ENCODE measurements around the gene ACVR1B.

The ACVR1B gene

GRCh38 chr12:51925346-51926063, 26.0 kb upstream of the ACVR1B start:
- peaks cover 43% of the 10 kb centered on the region for H3K4me1 ChIP-seq
- H4K20me1 ChIP-seq, result no peaks in the 10 kb centered on the region
- H3K27me3 ChIP-seq, result no peaks in the 10 kb centered on the region
- peak overlapping the region; percentile 21 for H3K4me2 ChIP-seq
- H3K9me3 ChIP-seq, result no peaks in the 10 kb centered on the region
- H3K36me3 ChIP-seq, result no peaks in the 10 kb centered on the region
- 0 out of 2 replicates have a peak overlapping the region, but pooled peaks have one; percentile 4 for H3K27ac ChIP-seq
- no peak for TF ChIP-seq Cebpa-rat (IDR thresholded peaks at IDR 0.05)
- H3K4me3 ChIP-seq, result no peak overlapping the region
- no peak overlapping the region for H3K9ac ChIP-seq

DNA sequence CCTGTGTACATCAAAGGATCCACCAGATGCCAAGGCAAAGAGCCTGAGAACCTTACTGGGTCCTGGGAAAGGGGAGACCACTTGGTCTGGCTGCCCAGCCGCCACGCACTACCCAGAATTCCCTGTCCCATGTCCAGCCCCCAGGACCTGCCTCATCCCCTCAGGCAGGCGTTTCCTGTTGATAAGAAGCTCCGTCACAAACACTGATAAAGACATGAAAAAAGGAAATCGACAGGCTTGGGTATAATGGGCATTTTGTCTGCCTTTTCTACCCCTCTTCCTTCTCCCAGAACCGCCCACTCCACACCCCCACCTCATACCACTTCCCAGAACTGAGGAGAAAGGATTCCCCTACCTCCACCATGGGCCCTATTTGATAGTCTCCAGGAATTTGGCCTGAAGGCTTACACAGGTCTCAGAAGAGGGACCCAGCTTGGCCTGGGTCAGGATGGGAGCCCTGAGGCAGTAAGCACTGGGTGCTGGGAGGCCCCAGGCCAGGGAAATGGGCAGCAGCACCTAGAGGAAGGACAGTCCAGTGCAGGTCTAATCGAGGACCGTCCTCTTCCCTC, 25.4 kb upstream of the ACVR1B start:
- 0 out of 2 replicates have a peak overlapping the region, but pooled peaks have one; percentile 4 for H3K27ac ChIP-seq
- no peak for TF ChIP-seq Cebpa-rat (IDR thresholded peaks at IDR 0.05)
- H3K4me2 ChIP-seq, result peak overlapping the region; percentile 21
- no peak overlapping the region for H3K9ac ChIP-seq
- no peak overlapping the region for H3K4me3 ChIP-seq
- H3K27me3 ChIP-seq, result no peaks in the 10 kb centered on the region
- no peaks in the 10 kb centered on the region for H4K20me1 ChIP-seq
- H3K36me3 ChIP-seq, result no peaks in the 10 kb centered on the region
- H3K4me1 ChIP-seq, result peaks cover 43% of the 10 kb centered on the region
- no peaks in the 10 kb centered on the region for H3K9me3 ChIP-seq

GRCh38 chr12:51926718-51927117, 24.8 kb upstream of the ACVR1B start:
- H3K9ac ChIP-seq, result no peak overlapping the region
- H3K4me1 ChIP-seq, result peaks cover 43% of the 10 kb centered on the region
- no peak for TF ChIP-seq Cebpa-rat (IDR thresholded peaks at IDR 0.05)
- H3K27ac ChIP-seq, result no peak overlapping the region
- H4K20me1 ChIP-seq, result no peaks in the 10 kb centered on the region
- H3K4me3 ChIP-seq, result no peak overlapping the region
- no peaks in the 10 kb centered on the region for H3K36me3 ChIP-seq
- H3K4me2 ChIP-seq, result no peak overlapping the region
- no peaks in the 10 kb centered on the region for H3K9me3 ChIP-seq
- no peaks in the 10 kb centered on the region for H3K27me3 ChIP-seq

DNA sequence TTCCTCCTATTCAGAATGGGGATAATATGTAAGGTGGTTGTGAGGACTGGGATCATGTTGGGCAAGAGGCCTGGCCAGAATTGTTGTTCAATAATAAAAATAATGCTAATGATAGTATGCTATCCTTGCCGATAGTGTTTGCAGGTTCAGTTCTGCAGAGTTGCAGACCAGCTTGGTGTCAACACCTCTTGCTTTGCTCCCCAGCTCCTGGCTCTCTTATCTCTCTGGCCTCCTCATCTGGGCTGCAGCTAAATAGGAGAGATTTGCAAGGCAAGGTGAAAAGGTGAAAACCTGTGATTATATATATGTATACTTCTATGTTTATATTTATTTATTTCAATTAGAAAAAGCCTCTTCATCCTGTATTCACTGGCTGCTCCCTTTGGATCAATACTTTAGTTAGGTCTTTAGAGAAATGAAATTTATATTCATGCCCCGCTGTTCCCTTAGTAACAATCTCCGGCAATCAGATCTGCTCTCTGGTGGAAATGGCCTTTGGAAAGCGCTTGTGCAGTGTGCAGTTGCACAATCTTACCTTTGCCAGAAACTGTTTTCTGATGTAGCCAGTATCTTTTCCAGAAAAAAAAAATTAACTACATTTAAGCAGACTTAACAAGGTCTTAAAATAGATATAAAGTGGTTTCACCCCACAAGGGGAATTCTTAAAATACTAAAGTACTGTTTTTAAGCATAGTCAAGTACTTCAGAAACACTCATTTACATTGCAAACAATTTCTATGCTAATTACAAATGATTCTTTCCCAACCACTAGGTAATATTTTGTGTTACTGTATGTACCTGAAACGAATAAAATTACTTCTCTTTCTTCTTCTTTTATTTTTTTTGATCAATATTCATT, 19.1 kb upstream of the ACVR1B start:
- no peaks in the 10 kb centered on the region for H3K4me1 ChIP-seq
- H3K9ac ChIP-seq, result no peak overlapping the region
- H3K36me3 ChIP-seq, result no peaks in the 10 kb centered on the region
- H3K4me2 ChIP-seq, result no peak overlapping the region
- no peaks in the 10 kb centered on the region for H4K20me1 ChIP-seq
- no peak overlapping the region for H3K27ac ChIP-seq
- H3K4me3 ChIP-seq, result no peak overlapping the region
- no peaks in the 10 kb centered on the region for H3K9me3 ChIP-seq
- TF ChIP-seq Cebpa-rat (IDR thresholded peaks at IDR 0.05), result no peak
- no peaks in the 10 kb centered on the region for H3K27me3 ChIP-seq

GRCh38 chr12:51934080-51934479, 17.4 kb upstream of the ACVR1B start:
- no peaks in the 10 kb centered on the region for H3K27me3 ChIP-seq

GRCh38 chr12:51937926-51938325, 13.6 kb upstream of the ACVR1B start:
- no peak overlapping the region for H3K9ac ChIP-seq
- TF ChIP-seq Cebpa-rat (IDR thresholded peaks at IDR 0.05), result no peak
- no peak overlapping the region for H3K27ac ChIP-seq
- H3K27me3 ChIP-seq, result no peaks in the 10 kb centered on the region
- H3K4me2 ChIP-seq, result no peak overlapping the region
- H4K20me1 ChIP-seq, result no peaks in the 10 kb centered on the region
- peaks cover 33% of the 10 kb centered on the region for H3K4me1 ChIP-seq
- H3K36me3 ChIP-seq, result no peaks in the 10 kb centered on the region
- H3K9me3 ChIP-seq, result no peaks in the 10 kb centered on the region
- H3K4me3 ChIP-seq, result no peak overlapping the region

More at GRCh38 chr12:51934080-51934479, 17.4 kb upstream of the ACVR1B start:
- Histone ChIP-seq H3K4me1 (no peaks in the 10 kb centered on the region), H3K4me3 (no peak overlapping the region), H3K9ac (no peak overlapping the region), H4K20me1 (no peaks in the 10 kb centered on the region), H3K9me3 (no peaks in the 10 kb centered on the region), H3K4me2 (no peak overlapping the region), H3K27ac (no peak overlapping the region), H3K36me3 (no peaks in the 10 kb centered on the region)
- no peak for TF ChIP-seq Cebpa-rat (IDR thresholded peaks at IDR 0.05)

DNA sequence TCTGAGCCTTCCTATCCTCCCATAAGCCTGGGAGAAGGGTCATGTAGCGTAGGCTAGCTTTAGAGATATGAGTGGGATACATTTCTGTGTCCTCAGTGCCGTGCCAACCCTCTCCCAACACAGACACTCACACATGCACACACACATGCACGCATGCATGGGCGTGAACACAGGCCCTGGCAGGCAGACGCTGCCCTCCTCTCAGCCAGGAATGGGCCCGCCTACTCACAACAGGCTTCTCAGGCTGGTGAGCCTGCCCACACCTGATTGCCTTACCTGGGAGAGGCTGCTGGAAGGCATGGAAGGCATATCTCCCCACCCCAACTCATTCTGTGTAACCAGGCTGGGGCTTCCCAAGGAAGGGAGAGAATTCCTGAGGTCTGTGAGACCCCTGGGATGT, 12.8 kb upstream of the ACVR1B start:
- no peak overlapping the region for H3K27ac ChIP-seq
- peaks cover under 1% of the 10 kb centered on the region; the same call in 1 of the 2 replicates for H3K9me3 ChIP-seq
- TF ChIP-seq Cebpa-rat (IDR thresholded peaks at IDR 0.05), result no peak
- peaks cover 36% of the 10 kb centered on the region for H3K4me1 ChIP-seq
- H4K20me1 ChIP-seq, result no peaks in the 10 kb centered on the region
- H3K27me3 ChIP-seq, result no peaks in the 10 kb centered on the region
- H3K4me2 ChIP-seq, result no peak overlapping the region
- no peak overlapping the region for H3K4me3 ChIP-seq
- no peak overlapping the region for H3K9ac ChIP-seq
- H3K36me3 ChIP-seq, result no peaks in the 10 kb centered on the region

DNA sequence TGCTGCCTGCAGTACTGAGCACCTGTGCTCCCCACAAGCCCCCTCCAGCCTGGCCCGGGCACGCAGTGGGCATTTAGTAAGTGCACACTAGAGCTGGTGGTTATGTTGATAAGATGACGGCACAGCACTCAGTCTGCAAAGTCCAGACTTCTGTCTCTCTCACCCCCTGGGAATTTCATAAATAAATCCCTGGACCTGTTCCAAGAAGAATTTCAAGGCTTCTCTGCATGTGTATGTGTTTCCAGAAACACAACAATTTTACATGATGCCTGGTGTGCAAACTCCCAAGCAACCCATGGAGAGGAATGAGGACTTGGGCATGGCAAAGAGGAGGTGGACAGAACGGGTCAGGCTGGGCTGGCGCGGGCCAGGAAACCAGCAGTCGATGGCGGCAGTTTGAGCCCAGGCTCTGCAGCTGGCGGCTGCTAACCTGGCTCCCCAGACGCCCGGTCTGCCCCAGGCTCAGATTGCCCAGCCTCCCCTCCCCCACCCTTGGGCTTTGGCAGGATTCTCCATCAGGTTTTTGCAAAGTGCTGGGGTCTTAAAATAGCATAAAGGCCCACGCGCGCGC, 10.4 kb upstream of the ACVR1B start:
- Histone ChIP-seq H3K36me3 (no peaks in the 10 kb centered on the region), H3K4me2 (peak overlapping the region; percentile 79), H3K27ac (peak overlapping the region; percentile 39; the same call in 1 of the 2 replicates), H3K9me3 (peaks cover 19% of the 10 kb centered on the region), H3K4me1 (peaks cover 36% of the 10 kb centered on the region), H3K4me3 (peak overlapping the region; percentile 37), H4K20me1 (no peaks in the 10 kb centered on the region), H3K9ac (0 out of 2 replicates have a peak overlapping the region, but pooled peaks have one; percentile 27), H3K27me3 (no peaks in the 10 kb centered on the region)
- no peak for TF ChIP-seq Cebpa-rat (IDR thresholded peaks at IDR 0.05)

- Histone ChIP-seq H3K27ac (peak overlapping the region; percentile 5; the same call in 1 of the 2 replicates), H3K4me1 (peaks cover 36% of the 10 kb centered on the region), H3K9me3 (peaks cover 19% of the 10 kb centered on the region), H4K20me1 (no peaks in the 10 kb centered on the region), H3K4me2 (peak overlapping the region; percentile 79), H3K4me3 (no peak overlapping the region), H3K9ac (no peak overlapping the region), H3K27me3 (no peaks in the 10 kb centered on the region), H3K36me3 (no peaks in the 10 kb centered on the region)
- no peak for TF ChIP-seq Cebpa-rat (IDR thresholded peaks at IDR 0.05)
Observed at GRCh38 chr12:51941604-51942003, 9.9 kb upstream of the ACVR1B start.
